Measurements from ENCODE around the gene SLC22A2. TPM values are rescaled to one million over a fixed set of nuclear protein-coding genes. Genes with fewer than 3 reads are reported as not detected.

The SLC22A2 gene
- total RNA-seq, 1 experiment from 2014 or later: not detected

- no peak for DNase-seq (ENCODE audit: extremely low read depth, low read depth)
Measured at GRCh38 chr6:160172704-160173103, 85.9 kb downstream of the SLC22A2 start.

- DNase-seq (ENCODE audit: extremely low read depth, low read depth): no peak
Measured at GRCh38 chr6:160170018-160170680, 88.5 kb downstream of the SLC22A2 start.

- no peak for DNase-seq (ENCODE audit: extremely low read depth, low read depth)
Measured at GRCh38 chr6:160167604-160168399, 90.8 kb downstream of the SLC22A2 start.

Other genes with a start within 250 kb of the SLC22A2 start
- gene SLC22A1, start 137.0 kb downstream of the SLC22A2 start, total RNA-seq (2014; rRNA removed; shearing (Covaris generic)): 0.20 TPM in 1 of 2 replicates, not detected in the other
- gene SLC22A3, start 89.6 kb upstream of the SLC22A2 start, total RNA-seq (2014; rRNA removed; shearing (Covaris generic)): 0.07 TPM in 1 of 2 replicates, not detected in the other